ENCODE results near the gene FGFR3.

FGFR3 gene

GRCh38 chr4:1756893-1757779, 36.0 kb upstream of the FGFR3 start:
- DNase-seq = no peak

DNA sequence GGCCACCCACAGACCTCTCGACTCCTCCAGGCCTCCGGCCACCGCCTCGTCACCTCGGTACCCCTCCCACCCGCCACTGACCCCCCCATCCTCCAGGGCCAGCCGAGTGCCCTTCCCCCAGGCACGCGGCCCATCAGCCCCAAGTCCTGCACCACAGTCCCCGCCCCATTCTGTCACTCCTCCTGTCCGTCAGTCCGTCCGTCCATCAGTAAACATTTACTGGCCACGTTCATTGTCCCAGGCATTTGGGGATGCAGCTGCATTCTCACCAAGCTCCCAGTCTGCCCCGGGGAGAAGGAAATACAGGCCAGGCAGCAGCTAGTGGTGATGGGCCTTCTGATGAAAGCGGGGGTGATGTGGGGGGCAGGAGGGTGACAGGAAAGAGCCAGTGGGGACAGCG, 35.3 kb upstream of the FGFR3 start:
- no peak for DNase-seq

DNA sequence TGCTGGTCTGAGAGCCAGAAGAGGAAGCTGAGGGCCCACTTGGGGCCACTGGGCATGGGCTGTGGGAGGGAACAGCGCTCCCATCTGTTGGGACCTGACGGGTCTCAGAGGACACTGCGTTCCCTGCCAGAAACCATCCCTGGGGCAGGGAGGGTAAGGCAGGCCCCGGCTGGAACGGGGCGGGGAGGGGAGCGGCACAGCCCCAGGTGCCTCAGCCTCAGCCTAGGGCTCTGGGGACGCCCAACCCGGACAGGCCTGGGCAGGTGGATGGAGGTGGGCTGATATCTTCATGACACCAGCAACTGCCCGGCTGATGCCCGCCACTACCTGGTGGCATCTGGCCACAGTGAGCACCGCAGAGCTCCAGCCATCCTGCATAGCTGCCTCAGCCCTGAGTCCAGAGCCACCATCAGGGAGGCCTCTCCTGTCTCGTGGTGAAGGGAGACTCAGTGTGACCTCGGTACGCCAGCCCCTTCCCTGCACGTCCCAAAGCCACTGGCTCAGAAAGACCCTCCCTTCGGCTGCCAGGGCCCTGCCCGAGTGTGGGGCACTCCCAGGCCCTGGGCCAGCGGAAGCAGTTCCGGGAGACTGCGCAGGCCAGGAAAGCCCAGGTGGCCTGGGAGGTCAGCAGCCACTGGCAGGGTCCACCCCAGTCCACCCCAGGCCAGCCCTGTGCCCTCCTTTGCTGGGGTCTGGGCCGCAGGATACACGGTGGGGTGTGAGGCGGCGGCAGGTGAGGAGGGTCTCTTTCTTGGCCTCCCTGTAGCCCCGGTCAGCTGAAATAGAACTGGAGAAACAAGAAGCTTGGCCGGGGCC, 34.6 kb upstream of the FGFR3 start:
- no peak for DNase-seq

- no peak for DNase-seq
These were observed 33.8 kb upstream of the FGFR3 start for GRCh38 chr4:1759170-1759817.

- no peak for DNase-seq
These were observed 33.3 kb upstream of the FGFR3 start for GRCh38 chr4:1759818-1760223.

GRCh38 chr4:1760521-1761071, 32.5 kb upstream of the FGFR3 start:
- DNase-seq = no peak

DNA sequence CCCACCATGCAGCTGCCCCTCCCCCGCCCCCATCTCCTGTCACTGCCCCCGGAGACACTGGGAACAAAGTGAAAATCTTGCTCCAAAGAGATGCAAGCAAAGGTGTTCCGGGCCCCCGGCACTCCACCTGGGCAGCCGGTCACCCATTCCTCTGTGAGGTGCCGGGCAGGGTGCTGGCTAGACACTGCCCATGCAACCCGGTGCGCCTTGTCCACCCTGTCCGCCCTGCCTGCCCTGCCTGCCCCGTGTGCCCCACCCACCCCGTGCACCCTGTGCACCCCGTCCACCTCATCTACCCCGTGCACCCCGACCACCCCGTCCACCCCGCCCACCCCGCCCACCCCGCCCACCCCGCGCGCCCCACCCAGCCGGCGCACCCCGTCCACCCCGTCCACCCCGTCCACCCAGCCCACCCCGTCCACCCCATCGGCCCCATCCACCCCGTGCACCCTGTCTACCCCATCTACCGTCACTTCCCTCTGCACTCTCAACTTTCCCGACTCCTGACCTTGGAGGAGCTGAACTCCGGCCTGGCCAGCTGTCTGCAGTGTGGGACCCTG, 31.9 kb upstream of the FGFR3 start:
- no peak for DNase-seq

GRCh38 chr4:1762264-1763010, 30.7 kb upstream of the FGFR3 start:
- DNase-seq = no peak

DNA sequence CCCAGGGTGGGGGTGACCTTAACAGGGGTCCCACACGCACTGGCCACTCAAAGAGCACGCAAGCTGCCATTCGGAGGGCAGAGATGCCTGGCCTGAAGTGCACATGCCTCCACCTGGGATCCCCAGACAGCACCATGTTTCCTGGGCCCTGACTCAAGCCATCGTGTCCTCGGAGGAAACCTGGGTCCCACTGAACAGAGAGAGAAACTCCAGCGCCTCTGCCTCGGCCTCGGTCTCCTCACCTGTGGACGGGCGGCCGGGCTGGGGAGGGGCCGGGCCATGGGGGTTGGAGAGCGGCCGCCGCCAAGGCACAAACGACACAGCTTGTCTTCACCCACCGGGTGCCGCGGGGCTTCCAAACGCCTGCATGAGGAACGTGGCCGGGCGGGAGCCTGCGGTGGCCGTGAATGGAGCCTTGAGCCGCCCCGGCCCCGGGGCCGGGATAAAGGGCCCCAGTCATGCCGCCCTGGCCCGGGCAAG, 30.0 kb upstream of the FGFR3 start:
- DNase-seq = no peak

GRCh38 chr4:1763550-1764080, 29.5 kb upstream of the FGFR3 start:
- no peak for DNase-seq

GRCh38 chr4:1764670-1765069, 28.4 kb upstream of the FGFR3 start:
- no peak for DNase-seq

DNA sequence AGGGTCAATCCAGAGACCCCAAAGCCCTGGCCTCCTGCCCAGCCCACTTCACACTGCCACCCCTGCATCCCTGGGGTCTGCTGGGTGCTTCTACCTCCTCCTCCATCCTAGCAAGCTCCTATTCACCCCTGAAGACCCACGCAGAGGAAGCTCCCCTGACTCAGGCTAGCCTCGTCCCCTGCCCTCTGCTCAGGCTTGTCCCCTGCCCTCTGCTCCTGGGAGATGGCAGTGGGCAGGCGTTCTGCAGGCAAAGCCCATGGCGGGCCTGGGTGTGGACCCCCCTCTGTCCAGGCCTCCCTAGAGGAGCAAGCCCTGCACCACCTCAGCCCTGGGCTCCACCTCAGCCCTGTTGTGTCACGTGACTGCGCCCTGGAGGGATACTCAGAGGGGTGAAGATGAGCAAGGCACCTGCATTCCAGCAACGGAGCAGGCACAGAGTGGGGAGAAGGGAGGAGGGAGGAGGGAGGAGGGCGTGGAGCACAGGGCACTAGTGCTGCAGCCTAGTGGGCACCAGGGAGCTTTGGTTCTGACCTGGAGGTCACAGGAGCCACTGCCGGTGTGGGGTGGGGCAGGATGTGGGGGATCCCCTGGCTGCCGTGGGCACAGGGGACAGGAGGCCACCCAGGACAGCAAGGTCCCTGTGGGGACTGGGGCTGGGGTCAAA, 27.6 kb upstream of the FGFR3 start:
- no peak for DNase-seq

DNA sequence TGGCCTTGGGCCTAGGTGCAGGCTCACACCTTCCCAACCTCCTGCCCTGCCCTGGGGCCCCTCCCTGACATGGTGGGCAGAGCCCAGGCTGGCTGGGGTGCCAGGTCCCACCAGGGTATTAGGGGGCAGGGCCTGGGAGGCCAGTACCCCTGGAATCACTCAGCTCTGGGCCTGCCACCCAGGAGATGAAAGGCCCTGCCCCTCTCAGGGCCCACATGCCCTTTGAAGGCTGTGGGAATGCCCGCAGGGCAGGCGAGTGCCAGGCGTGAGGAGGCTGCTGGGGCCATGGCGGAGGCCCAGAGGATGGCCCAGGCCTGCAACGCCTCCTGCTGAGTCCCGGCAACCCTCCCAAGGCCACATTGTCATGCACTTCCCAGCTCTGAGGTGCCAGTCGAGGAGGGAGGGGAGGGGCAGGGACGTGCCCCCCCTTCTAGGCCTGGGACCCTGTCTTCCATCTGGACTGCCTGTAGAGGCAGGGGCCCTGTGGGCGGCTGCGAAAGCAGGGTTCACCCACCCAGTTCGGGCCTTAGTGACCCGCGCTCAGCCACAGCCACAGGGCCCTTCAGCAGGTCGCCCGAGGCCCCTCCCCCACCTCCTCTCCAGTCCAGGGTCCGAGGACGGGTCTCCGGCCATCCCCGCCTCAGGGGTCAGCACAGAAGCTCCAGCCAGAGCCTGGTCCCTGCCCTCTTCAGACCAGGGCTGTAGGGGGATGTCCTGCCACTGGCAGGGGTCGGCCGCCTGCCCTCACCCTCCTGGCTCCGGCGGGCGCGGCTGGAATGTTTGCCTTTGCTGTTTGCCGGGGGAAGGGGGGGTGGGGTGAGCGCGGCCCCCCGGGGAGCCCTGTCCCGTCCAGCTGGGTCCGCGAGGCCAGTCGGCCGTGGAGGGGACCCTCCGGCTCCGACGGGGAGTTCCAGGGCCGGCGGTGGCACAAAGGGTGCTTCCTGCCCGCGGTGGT, 26.7 kb upstream of the FGFR3 start:
- no peak for DNase-seq

- no peak for DNase-seq
These were observed 25.9 kb upstream of the FGFR3 start for GRCh38 chr4:1767061-1767769.

DNA sequence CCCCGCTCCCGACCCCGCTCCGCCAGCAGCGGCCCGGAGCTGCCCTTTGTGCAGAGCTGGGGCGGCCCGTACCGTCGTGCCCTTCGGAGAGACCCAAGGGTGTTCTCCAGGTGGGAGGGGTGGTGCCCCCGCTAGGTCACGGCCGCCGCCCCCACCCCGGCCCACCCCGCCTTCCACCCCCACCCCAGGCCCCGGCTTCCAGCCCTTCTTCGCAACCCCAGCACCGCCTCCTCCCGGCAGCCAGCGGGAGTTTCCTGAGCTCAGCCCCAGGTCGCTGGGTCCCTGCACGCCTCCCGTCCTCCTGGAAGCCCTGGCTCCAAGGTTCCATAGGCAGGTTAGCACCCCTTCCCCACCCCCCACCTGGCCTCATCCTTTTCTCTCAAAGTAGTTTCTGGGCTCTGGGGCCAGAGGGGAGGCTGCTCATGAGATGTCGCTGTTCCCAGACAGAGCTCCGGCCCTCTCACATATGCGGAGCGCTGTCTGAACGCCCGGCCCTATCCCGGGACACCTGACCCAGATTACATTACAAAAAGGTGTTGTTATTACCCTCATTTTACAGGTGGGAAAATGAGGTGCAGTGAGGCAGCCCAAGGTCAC, 25.2 kb upstream of the FGFR3 start:
- DNase-seq = no peak

DNA sequence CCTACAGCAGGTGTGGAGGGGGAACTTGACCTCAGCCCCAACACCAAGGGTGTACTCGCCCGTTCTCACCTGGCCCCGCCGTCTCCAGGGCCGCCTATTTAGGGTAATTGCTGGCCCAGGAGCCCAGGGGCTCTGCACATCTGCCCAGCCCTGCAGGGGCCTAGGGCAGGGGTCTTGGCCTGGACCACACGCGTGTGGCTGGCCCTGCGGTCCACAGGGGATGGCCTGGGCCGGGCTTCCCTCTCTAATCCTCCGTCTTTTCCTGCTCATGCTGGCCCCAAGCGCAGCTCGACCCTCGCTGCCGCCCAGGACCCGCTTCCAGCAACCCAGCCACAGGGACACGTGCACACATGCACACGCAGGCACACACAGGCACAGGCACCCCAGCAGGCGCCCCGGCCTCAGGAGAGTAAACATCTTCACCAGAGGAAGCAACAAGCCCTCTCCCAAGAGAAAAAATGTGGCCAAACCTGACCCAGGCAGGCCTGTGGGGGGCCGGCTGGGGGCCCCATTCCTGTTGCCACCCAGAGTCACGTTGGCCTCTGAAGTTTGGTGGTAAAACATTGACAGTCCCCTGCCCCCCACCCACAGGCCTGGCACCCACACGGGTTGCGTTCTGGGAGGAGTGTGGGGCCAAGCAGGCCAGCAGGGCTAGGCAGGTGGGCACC, 24.6 kb upstream of the FGFR3 start:
- DNase-seq = no peak

GRCh38 chr4:1769692-1770091, 23.4 kb upstream of the FGFR3 start:
- DNase-seq = no peak

DNA sequence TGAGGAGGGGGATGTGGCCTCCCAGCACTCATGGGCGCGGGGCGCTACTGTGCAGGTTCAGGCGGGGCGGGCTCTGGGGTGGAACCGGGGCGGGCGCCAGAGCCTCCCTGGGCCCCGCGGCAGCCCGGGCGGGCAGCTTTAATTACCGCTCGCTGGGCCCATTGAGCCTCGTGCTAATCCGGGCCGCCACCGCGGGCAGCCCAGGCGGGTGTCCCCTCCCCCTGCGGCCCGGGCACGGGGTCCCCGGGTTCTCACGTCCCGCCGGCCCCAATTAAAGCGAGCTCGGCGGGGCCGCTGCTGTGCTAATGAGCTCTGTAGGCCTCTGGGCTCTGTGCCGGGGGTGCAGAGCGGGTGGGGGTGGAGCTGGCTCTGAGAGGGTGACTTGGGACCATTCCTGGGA, 22.8 kb upstream of the FGFR3 start:
- DNase-seq = no peak

Data from KG1 (cell line).